Adrenal gland (tissue), 5 donors: ENCODE measurements around the gene AGRN.

Source experiments
- CTCF ChIP-seq, 6 experiments: fragments of 450-650 bp in 4 of 6; fragments of 200-600 bp in 2 of 6; sonication (generic) in 1 of 6; IDR thresholded peaks; 1 replicate in 5 of 6; 2 replicates in 1 of 6; pipeline versions ENCODE4 v1.5.1 to v1.8.0; 2016 to 2021; ENCODE audit warnings: antibody characterized with exemption in 6 of 6, mild to moderate bottlenecking in 2 of 6, moderate library complexity in 1 of 6
- POLR2A ChIP-seq, 2 donors: fragments of 450-650 bp; IDR thresholded peaks; one replicate each; pipeline ENCODE4 v1.6.1; 2017; ENCODE audit warnings: antibody characterized with exemption in 2 of 2, mild to moderate bottlenecking in 2 of 2, moderate library complexity in 1 of 2
- donor health status: DM: no; HTN: no; CAD: no.

GRCh38 chr1:982765-983436, 37.0 kb upstream of the AGRN start:
- TF ChIP-seq CTCF (IDR thresholded peaks at IDR 0.05) = no peak
- TF ChIP-seq POLR2A (IDR thresholded peaks at IDR 0.05) = no peak
